CD4-positive, alpha-beta T cell treated with Interleukin-15 for 1 hour (primary cell): Measurements from ENCODE around the gene BPTF.
"Not testable (repeated sequence)": the region's sequence is repeated elsewhere in the genome, so short reads cannot be mapped to it uniquely, and the experiment has no call there.

Experiments used
- DNase-seq: peaks from one replicate; pipeline ENCODE4 v3.0.0-alpha.2; 2020

Gene BPTF

GRCh38 chr17:67824735-67825626, at the start of gene BPTF:
TSS of gene BPTF (plus strand) at chr17:67825503. CDS start at chr17:67825725, 222 bp downstream.
- DNase-seq, result peak; percentile 92

GRCh38 chr17:67779098-67779672, 46.1 kb upstream of the BPTF start:
- DNase-seq, result no peak

- no peak for DNase-seq
These were observed 40.8 kb upstream of the BPTF start for GRCh38 chr17:67784364-67785121.

- DNase-seq, result no peak
These were observed 40.2 kb upstream of the BPTF start for GRCh38 chr17:67785122-67785477.

GRCh38 chr17:67785504-67785903, 39.8 kb upstream of the BPTF start:
- DNase-seq, result no peak

- DNase-seq, result peak; percentile 69
These were observed 24.8 kb upstream of the BPTF start for GRCh38 chr17:67800495-67800928.

GRCh38 chr17:67801626-67802175, 23.6 kb upstream of the BPTF start:
- DNase-seq, result no peak

GRCh38 chr17:67810464-67810863, 14.8 kb upstream of the BPTF start:
- DNase-seq, result no peak

- not testable (repeated sequence) for DNase-seq
These were observed 12.9 kb upstream of the BPTF start for GRCh38 chr17:67812380-67812779.

- DNase-seq, result no peak
These were observed 11.5 kb upstream of the BPTF start for GRCh38 chr17:67813803-67814180.

- DNase-seq, result peak; percentile 53
These were observed 6.9 kb upstream of the BPTF start for GRCh38 chr17:67818110-67819002.

GRCh38 chr17:67819722-67820121, 5.6 kb upstream of the BPTF start:
- no peak for DNase-seq

- no peak for DNase-seq
These were observed 3.4 kb upstream of the BPTF start for GRCh38 chr17:67821871-67822367.

- peak; percentile 73 for DNase-seq
These were observed 611 bp downstream of the BPTF start for GRCh38 chr17:67825627-67826601.

GRCh38 chr17:67829331-67829730, 4.0 kb downstream of the BPTF start:
- DNase-seq, result no peak

GRCh38 chr17:67830440-67830839, 5.1 kb downstream of the BPTF start:
- no peak for DNase-seq

GRCh38 chr17:67831268-67831667, 6.0 kb downstream of the BPTF start:
- DNase-seq, result no peak

- no peak for DNase-seq
These were observed 7.8 kb downstream of the BPTF start for GRCh38 chr17:67833134-67833533.

GRCh38 chr17:67833946-67834631, 8.8 kb downstream of the BPTF start:
- DNase-seq, result no peak

GRCh38 chr17:67834634-67835033, 9.3 kb downstream of the BPTF start:
- no peak for DNase-seq
